ENCODE measurements around the gene NLRC3.

Gene NLRC3

GRCh38 chr16:3584412-3584811 is 7.2 kb upstream of the NLRC3 start:
- H3K36me3 ChIP-seq (ENCODE audit: control insufficient read depth, insufficient read depth, low read length): peaks cover 13% of the 10 kb centered on the region
- H3K9ac ChIP-seq (ENCODE audit: low read depth, low read length): no peak overlapping the region
- H3K4me1 ChIP-seq (ENCODE audit: control insufficient read depth, insufficient read depth, low read length): no peaks in the 10 kb centered on the region
- no peaks in the 10 kb centered on the region for H3K9me3 ChIP-seq (ENCODE audit: control insufficient read depth, insufficient read depth, low read length)
- H3K27me3 ChIP-seq (ENCODE audit: control insufficient read depth, insufficient read depth, low read length): no peaks in the 10 kb centered on the region
- no peak overlapping the region for H3K4me3 ChIP-seq (ENCODE audit: low read depth, low read length)

GRCh38 chr16:3583303-3584038 is 6.3 kb upstream of the NLRC3 start:
- Histone ChIP-seq H3K4me3 (ENCODE audit: low read depth, low read length) (no peak overlapping the region), H3K9ac (ENCODE audit: low read depth, low read length) (no peak overlapping the region), H3K36me3 (ENCODE audit: control insufficient read depth, insufficient read depth, low read length) (peaks cover 13% of the 10 kb centered on the region), H3K9me3 (ENCODE audit: control insufficient read depth, insufficient read depth, low read length) (no peaks in the 10 kb centered on the region), H3K4me1 (ENCODE audit: control insufficient read depth, insufficient read depth, low read length) (no peaks in the 10 kb centered on the region), H3K27me3 (ENCODE audit: control insufficient read depth, insufficient read depth, low read length) (no peaks in the 10 kb centered on the region)

- Histone ChIP-seq H3K27me3 (ENCODE audit: control insufficient read depth, insufficient read depth, low read length) (no peaks in the 10 kb centered on the region), H3K9ac (ENCODE audit: low read depth, low read length) (no peak overlapping the region), H3K9me3 (ENCODE audit: control insufficient read depth, insufficient read depth, low read length) (no peaks in the 10 kb centered on the region), H3K4me3 (ENCODE audit: low read depth, low read length) (no peak overlapping the region), H3K4me1 (ENCODE audit: control insufficient read depth, insufficient read depth, low read length) (no peaks in the 10 kb centered on the region), H3K36me3 (ENCODE audit: control insufficient read depth, insufficient read depth, low read length) (peaks cover 13% of the 10 kb centered on the region)
Measured at GRCh38 chr16:3582276-3583165, 5.3 kb upstream of the NLRC3 start.

- Histone ChIP-seq H3K4me1 (ENCODE audit: control insufficient read depth, insufficient read depth, low read length) (no peaks in the 10 kb centered on the region), H3K9ac (ENCODE audit: low read depth, low read length) (no peak overlapping the region), H3K36me3 (ENCODE audit: control insufficient read depth, insufficient read depth, low read length) (peaks cover 13% of the 10 kb centered on the region), H3K4me3 (ENCODE audit: low read depth, low read length) (no peak overlapping the region), H3K27me3 (ENCODE audit: control insufficient read depth, insufficient read depth, low read length) (no peaks in the 10 kb centered on the region), H3K9me3 (ENCODE audit: control insufficient read depth, insufficient read depth, low read length) (no peaks in the 10 kb centered on the region)
Measured at GRCh38 chr16:3581392-3581791, 4.2 kb upstream of the NLRC3 start.

- Histone ChIP-seq H3K4me1 (ENCODE audit: control insufficient read depth, insufficient read depth, low read length) (no peaks in the 10 kb centered on the region), H3K27me3 (ENCODE audit: control insufficient read depth, insufficient read depth, low read length) (no peaks in the 10 kb centered on the region), H3K9me3 (ENCODE audit: control insufficient read depth, insufficient read depth, low read length) (no peaks in the 10 kb centered on the region), H3K4me3 (ENCODE audit: low read depth, low read length) (no peak overlapping the region), H3K36me3 (ENCODE audit: control insufficient read depth, insufficient read depth, low read length) (peaks cover 13% of the 10 kb centered on the region), H3K9ac (ENCODE audit: low read depth, low read length) (no peak overlapping the region)
Measured at GRCh38 chr16:3580686-3581085, 3.5 kb upstream of the NLRC3 start.

GRCh38 chr16:3580251-3580651 is 3.0 kb upstream of the NLRC3 start:
- Histone ChIP-seq H3K36me3 (ENCODE audit: control insufficient read depth, insufficient read depth, low read length) (peaks cover 13% of the 10 kb centered on the region), H3K4me1 (ENCODE audit: control insufficient read depth, insufficient read depth, low read length) (no peaks in the 10 kb centered on the region), H3K4me3 (ENCODE audit: low read depth, low read length) (no peak overlapping the region), H3K9ac (ENCODE audit: low read depth, low read length) (no peak overlapping the region), H3K27me3 (ENCODE audit: control insufficient read depth, insufficient read depth, low read length) (no peaks in the 10 kb centered on the region), H3K9me3 (ENCODE audit: control insufficient read depth, insufficient read depth, low read length) (no peaks in the 10 kb centered on the region)

GRCh38 chr16:3579776-3580175 is 2.6 kb upstream of the NLRC3 start:
- Histone ChIP-seq H3K27me3 (ENCODE audit: control insufficient read depth, insufficient read depth, low read length) (no peaks in the 10 kb centered on the region), H3K9me3 (ENCODE audit: control insufficient read depth, insufficient read depth, low read length) (no peaks in the 10 kb centered on the region), H3K4me3 (ENCODE audit: low read depth, low read length) (no peak overlapping the region), H3K4me1 (ENCODE audit: control insufficient read depth, insufficient read depth, low read length) (no peaks in the 10 kb centered on the region), H3K9ac (ENCODE audit: low read depth, low read length) (no peak overlapping the region), H3K36me3 (ENCODE audit: control insufficient read depth, insufficient read depth, low read length) (peaks cover 13% of the 10 kb centered on the region)

- no peak overlapping the region for H3K9ac ChIP-seq (ENCODE audit: low read depth, low read length)
Measured at GRCh38 chr16:3578610-3579551, 1.7 kb upstream of the NLRC3 start.

GRCh38 chr16:3578121-3578520 is 918 bp upstream of the NLRC3 start:
- Histone ChIP-seq H3K4me3 (ENCODE audit: low read depth, low read length) (no peak overlapping the region), H3K36me3 (ENCODE audit: control insufficient read depth, insufficient read depth, low read length) (peaks cover 9% of the 10 kb centered on the region), H3K27me3 (ENCODE audit: control insufficient read depth, insufficient read depth, low read length) (no peaks in the 10 kb centered on the region), H3K9me3 (ENCODE audit: control insufficient read depth, insufficient read depth, low read length) (no peaks in the 10 kb centered on the region), H3K9ac (ENCODE audit: low read depth, low read length) (no peak overlapping the region), H3K4me1 (ENCODE audit: control insufficient read depth, insufficient read depth, low read length) (no peaks in the 10 kb centered on the region)

More at GRCh38 chr16:3578610-3579551, 1.7 kb upstream of the NLRC3 start:
- Histone ChIP-seq H3K9me3 (ENCODE audit: control insufficient read depth, insufficient read depth, low read length) (no peaks in the 10 kb centered on the region), H3K27me3 (ENCODE audit: control insufficient read depth, insufficient read depth, low read length) (no peaks in the 10 kb centered on the region), H3K4me3 (ENCODE audit: low read depth, low read length) (no peak overlapping the region), H3K36me3 (ENCODE audit: control insufficient read depth, insufficient read depth, low read length) (peaks cover 13% of the 10 kb centered on the region), H3K4me1 (ENCODE audit: control insufficient read depth, insufficient read depth, low read length) (no peaks in the 10 kb centered on the region)

- Histone ChIP-seq H3K9me3 (ENCODE audit: control insufficient read depth, insufficient read depth, low read length) (no peaks in the 10 kb centered on the region), H3K4me1 (ENCODE audit: control insufficient read depth, insufficient read depth, low read length) (no peaks in the 10 kb centered on the region), H3K4me3 (ENCODE audit: low read depth, low read length) (no peak overlapping the region), H3K27me3 (ENCODE audit: control insufficient read depth, insufficient read depth, low read length) (no peaks in the 10 kb centered on the region), H3K36me3 (ENCODE audit: control insufficient read depth, insufficient read depth, low read length) (no peaks in the 10 kb centered on the region), H3K9ac (ENCODE audit: low read depth, low read length) (no peak overlapping the region)
Measured at GRCh38 chr16:3576211-3576610, 992 bp downstream of the NLRC3 start.

GRCh38 chr16:3575491-3575890 is 1.7 kb downstream of the NLRC3 start:
- no peaks in the 10 kb centered on the region for H3K4me1 ChIP-seq (ENCODE audit: control insufficient read depth, insufficient read depth, low read length)
- H3K36me3 ChIP-seq (ENCODE audit: control insufficient read depth, insufficient read depth, low read length): no peaks in the 10 kb centered on the region
- no peaks in the 10 kb centered on the region for H3K27me3 ChIP-seq (ENCODE audit: control insufficient read depth, insufficient read depth, low read length)
- H3K9me3 ChIP-seq (ENCODE audit: control insufficient read depth, insufficient read depth, low read length): peaks cover 2% of the 10 kb centered on the region
- H3K4me3 ChIP-seq (ENCODE audit: low read depth, low read length): no peak overlapping the region
- H3K9ac ChIP-seq (ENCODE audit: low read depth, low read length): no peak overlapping the region
